ENCODE data around the gene PTK7. TPM values are rescaled to one million over a fixed set of nuclear protein-coding genes. Genes with fewer than 3 reads are reported as not detected.

The PTK7 gene
- 183 and 190 TPM in 2 replicates for total RNA-seq

DNA sequence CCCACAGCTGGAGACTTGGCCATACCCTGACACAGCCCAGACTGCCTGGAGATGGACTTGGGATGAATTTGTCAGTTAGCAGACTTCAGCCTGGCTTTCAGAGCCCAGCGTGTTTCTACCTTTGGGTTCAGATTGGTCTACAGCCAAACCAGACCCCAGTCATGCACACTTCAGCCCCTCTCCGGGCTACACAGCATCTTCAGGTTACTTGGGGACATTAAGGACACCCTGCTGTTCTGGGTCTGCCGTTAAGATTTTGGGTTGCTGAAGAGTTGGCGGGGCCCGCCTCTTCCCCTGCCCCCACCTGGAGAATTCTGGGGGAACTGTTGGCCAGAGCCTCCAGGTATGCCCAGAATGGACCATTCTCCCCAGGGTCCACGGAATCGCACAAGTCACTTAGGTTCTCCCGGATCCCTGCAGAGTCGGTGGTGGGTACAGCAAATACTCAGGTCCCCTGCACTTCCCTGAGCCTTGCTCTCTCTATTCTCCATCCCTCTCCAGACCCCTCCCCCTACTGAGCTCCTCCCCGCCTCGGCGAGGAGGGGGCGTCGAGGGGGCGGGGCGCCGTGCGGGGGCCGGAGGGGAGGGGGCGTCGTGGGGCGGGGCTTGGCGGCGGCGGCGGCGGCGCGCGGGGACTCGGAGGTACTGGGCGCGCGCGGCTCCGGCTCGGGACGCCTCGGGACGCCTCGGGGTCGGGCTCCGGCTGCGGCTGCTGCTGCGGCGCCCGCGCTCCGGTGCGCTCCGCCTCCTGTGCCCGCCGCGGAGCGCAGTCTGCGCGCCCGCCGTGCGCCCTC is at the start of gene PTK7:
TSS of gene PTK7 (plus strand) at position 645 of the 794 bp plus-strand sequence. CDS start 175 bp downstream, outside the sequence.
- DNase-seq (ENCODE audit: insufficient read length, low spot score, missing footprints): peak; percentile 94

DNA sequence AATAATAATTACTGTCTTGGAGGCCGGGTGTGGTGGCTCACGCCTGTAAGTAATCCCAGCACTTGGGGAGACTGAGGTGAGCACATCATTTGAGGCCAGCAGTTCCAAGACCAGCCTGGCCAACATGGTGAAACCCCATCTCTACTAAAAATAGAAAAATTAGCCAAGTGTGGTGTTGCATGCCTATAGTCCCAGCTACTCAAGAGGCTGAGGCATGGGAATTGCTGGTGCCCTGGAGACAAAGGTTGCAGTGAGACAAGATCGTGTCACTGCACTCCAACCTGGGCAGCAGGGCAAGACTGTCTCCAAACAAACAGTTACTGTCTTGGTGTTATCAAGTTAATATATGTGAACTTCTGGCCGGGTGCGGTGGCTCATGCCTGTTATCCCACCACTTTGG is 49.7 kb upstream of the PTK7 start:
- Histone ChIP-seq H3K36me3 (ENCODE audit: insufficient read depth, low read length) (peaks cover 58% of the 10 kb centered on the region), H3K27ac (ENCODE audit: low read depth, low read length) (no peak overlapping the region)

More for the DNA sequence above, at the start of gene PTK7:
- TF ChIP-seq CTCF (IDR thresholded peaks at IDR 0.05; ENCODE audit: extremely low read depth, low read depth, low read length): no peak
- no peaks in the 10 kb centered on the region for H3K9me3 ChIP-seq (ENCODE audit: low read depth, low read length)
- peaks cover 9% of the 10 kb centered on the region for H3K36me3 ChIP-seq (ENCODE audit: insufficient read depth, low read length)
- peak within 1 kb of the TSS; percentile 83 for H3K4me2 ChIP-seq (ENCODE audit: insufficient read depth, low read length)
- H3K4me1 ChIP-seq (ENCODE audit: insufficient read depth, low read length): peaks cover 32% of the 10 kb centered on the region
- peak within 1 kb of the TSS; percentile 90 for H3K4me3 ChIP-seq (ENCODE audit: insufficient read depth, low read length)
- H3K79me2 ChIP-seq (ENCODE audit: insufficient read depth, low read length): peaks cover 35% of the 10 kb centered on the region
- peak within 1 kb of the TSS; percentile 58 for H3K27ac ChIP-seq (ENCODE audit: low read depth, low read length)
- peak within 1 kb of the TSS; percentile 73 for H2AFZ ChIP-seq (ENCODE audit: low read length)
- H3K27me3 ChIP-seq (ENCODE audit: insufficient read depth, low read length): no peaks in the 10 kb centered on the region
- H4K20me1 ChIP-seq (ENCODE audit: insufficient read depth, low read length): peaks cover 8% of the 10 kb centered on the region

GRCh38 chr6:43029120-43029519 is 47.0 kb upstream of the PTK7 start:
- Histone ChIP-seq H2AFZ (ENCODE audit: low read length) (no peak overlapping the region), H3K9me3 (ENCODE audit: low read depth, low read length) (no peaks in the 10 kb centered on the region), H3K27me3 (ENCODE audit: insufficient read depth, low read length) (no peaks in the 10 kb centered on the region), H3K4me2 (ENCODE audit: insufficient read depth, low read length) (no peak overlapping the region), H3K27ac (ENCODE audit: low read depth, low read length) (no peak overlapping the region), H4K20me1 (ENCODE audit: insufficient read depth, low read length) (peaks cover 9% of the 10 kb centered on the region), H3K79me2 (ENCODE audit: insufficient read depth, low read length) (peaks cover 14% of the 10 kb centered on the region), H3K4me1 (ENCODE audit: insufficient read depth, low read length) (no peaks in the 10 kb centered on the region), H3K4me3 (ENCODE audit: insufficient read depth, low read length) (no peak overlapping the region), H3K36me3 (ENCODE audit: insufficient read depth, low read length) (peaks cover 73% of the 10 kb centered on the region)
- DNase-seq (ENCODE audit: insufficient read length, low spot score, missing footprints): no peak
- TF ChIP-seq CTCF (IDR thresholded peaks at IDR 0.05; ENCODE audit: extremely low read depth, low read depth, low read length): no peak

More for the DNA sequence above, 49.7 kb upstream of the PTK7 start:
- no peak overlapping the region for H3K4me3 ChIP-seq (ENCODE audit: insufficient read depth, low read length)
- H3K27me3 ChIP-seq (ENCODE audit: insufficient read depth, low read length): no peaks in the 10 kb centered on the region
- H4K20me1 ChIP-seq (ENCODE audit: insufficient read depth, low read length): peaks cover 20% of the 10 kb centered on the region
- TF ChIP-seq CTCF (IDR thresholded peaks at IDR 0.05; ENCODE audit: extremely low read depth, low read depth, low read length): no peak
- H3K4me2 ChIP-seq (ENCODE audit: insufficient read depth, low read length): no peak overlapping the region
- H3K79me2 ChIP-seq (ENCODE audit: insufficient read depth, low read length): peaks cover 36% of the 10 kb centered on the region
- H2AFZ ChIP-seq (ENCODE audit: low read length): no peak overlapping the region
- peaks cover 7% of the 10 kb centered on the region for H3K4me1 ChIP-seq (ENCODE audit: insufficient read depth, low read length)
- DNase-seq (ENCODE audit: insufficient read length, low spot score, missing footprints): no peak
- no peaks in the 10 kb centered on the region for H3K9me3 ChIP-seq (ENCODE audit: low read depth, low read length)

DNA sequence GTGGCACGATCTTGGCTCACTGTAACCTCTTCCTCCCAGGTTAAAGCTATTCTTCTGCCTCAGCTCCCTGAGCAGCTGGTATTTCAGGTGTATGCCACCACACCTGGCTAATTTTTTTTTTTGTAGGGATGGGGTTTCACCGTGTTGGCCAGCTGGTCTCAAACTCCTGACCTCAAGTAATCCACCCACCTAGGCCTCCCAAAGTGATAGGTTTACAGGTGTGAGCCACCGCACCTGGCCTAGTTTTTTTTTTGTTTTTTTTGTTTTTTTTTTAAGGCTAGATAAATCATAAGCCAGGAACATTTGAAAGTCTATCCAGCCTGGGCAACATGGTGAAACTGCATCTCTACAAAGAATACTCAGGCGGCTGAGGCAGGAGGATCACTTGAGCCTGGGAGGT is 43.8 kb upstream of the PTK7 start:
- DNase-seq (ENCODE audit: insufficient read length, low spot score, missing footprints): no peak
- TF ChIP-seq CTCF (IDR thresholded peaks at IDR 0.05; ENCODE audit: extremely low read depth, low read depth, low read length): no peak
- H3K79me2 ChIP-seq (ENCODE audit: insufficient read depth, low read length): peaks cover under 1% of the 10 kb centered on the region

More for the DNA sequence above, 43.8 kb upstream of the PTK7 start:
- Histone ChIP-seq H3K27ac (ENCODE audit: low read depth, low read length) (no peak overlapping the region), H3K27me3 (ENCODE audit: insufficient read depth, low read length) (no peaks in the 10 kb centered on the region), H3K4me1 (ENCODE audit: insufficient read depth, low read length) (no peaks in the 10 kb centered on the region), H3K4me3 (ENCODE audit: insufficient read depth, low read length) (no peak overlapping the region), H3K4me2 (ENCODE audit: insufficient read depth, low read length) (no peak overlapping the region), H4K20me1 (ENCODE audit: insufficient read depth, low read length) (peaks cover 2% of the 10 kb centered on the region), H3K9me3 (ENCODE audit: low read depth, low read length) (no peaks in the 10 kb centered on the region), H3K36me3 (ENCODE audit: insufficient read depth, low read length) (peaks cover 68% of the 10 kb centered on the region), H2AFZ (ENCODE audit: low read length) (no peak overlapping the region)

Measured in osteoblast (primary cell).